ENCODE results near the gene CIB4.

The CIB4 gene

DNA sequence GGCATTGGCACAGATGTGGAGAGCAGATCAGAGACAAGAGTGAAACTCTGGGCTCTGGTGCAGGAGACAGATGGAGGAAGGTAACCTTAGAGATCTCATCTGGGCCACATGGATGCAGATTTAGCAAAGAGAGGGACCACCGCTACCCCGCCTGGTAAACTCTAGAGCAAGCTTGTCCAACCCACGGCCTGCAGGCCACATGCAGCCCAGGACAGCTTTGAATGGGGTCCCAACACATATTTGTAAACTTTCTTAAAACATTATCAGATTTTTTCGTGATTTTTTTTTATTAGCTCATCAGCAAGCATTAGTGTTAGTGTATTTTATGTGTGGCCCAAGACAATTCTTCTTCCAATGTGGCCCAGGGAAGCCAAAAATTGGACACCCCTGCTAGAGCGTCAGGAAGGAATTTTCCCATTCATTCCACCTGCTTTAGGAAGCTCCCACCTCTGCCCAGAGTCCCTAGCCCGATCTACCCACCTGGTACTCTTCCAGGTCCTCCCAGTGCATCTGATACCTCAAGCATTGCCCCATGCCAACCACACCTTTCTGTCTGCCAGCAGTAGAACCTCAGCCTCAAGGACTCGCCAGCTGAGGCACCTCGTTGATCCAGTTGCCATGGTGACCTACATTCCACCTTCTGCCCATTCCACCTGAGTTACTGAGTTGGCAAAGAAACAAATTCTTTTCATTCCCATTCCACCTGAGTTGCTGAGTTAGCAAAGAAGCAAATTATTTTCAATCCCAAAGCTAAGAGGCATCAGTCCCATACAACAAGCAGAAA is at the start of gene CIB4:
CIB4 (minus strand) TSS at position 586 of the 784 bp plus-strand sequence; CDS start at position 534, 52 bp downstream.
- DNase-seq (ENCODE audit: low spot score) = no peak

DNA sequence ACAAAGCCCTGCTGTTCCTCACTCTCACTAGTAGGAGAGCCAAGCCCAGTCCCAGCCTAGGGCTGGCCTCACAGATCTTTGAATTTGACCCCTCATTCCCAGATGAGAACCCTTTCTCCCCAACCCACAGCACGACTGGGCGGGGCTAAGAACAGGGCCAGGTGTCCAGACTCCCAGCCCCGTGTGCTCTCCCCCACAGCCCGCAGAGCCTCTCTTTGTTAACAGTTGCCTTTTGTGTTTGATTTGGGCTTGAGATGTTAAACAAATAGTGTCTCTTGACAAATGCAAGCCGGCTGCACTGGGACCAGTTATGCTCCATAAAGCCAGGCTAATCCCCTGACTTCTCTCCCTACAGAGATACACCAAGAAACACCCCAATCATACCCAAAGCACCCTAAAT is 46.6 kb upstream of the CIB4 start:
- DNase-seq (ENCODE audit: low spot score) = no peak

DNA sequence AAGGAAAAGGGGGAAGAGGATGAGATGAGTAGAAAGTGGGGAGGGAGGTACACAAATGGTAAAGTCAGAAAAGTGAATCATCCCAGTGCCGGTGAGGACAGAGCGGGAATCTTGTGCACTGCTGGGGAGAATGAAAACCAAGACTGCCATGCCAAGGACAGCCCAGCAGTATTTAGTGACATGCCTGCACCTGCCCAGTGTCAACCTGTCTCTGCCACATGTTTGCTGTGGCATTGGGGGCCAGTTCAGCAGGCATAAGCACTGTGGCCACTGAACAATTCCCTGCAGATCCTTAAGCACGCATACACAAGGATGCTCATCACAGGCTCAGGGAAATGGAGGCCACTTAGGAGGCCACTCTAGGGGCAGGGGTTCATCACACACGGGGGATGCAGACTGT is 46.2 kb upstream of the CIB4 start:
- DNase-seq (ENCODE audit: low spot score) = no peak

DNA sequence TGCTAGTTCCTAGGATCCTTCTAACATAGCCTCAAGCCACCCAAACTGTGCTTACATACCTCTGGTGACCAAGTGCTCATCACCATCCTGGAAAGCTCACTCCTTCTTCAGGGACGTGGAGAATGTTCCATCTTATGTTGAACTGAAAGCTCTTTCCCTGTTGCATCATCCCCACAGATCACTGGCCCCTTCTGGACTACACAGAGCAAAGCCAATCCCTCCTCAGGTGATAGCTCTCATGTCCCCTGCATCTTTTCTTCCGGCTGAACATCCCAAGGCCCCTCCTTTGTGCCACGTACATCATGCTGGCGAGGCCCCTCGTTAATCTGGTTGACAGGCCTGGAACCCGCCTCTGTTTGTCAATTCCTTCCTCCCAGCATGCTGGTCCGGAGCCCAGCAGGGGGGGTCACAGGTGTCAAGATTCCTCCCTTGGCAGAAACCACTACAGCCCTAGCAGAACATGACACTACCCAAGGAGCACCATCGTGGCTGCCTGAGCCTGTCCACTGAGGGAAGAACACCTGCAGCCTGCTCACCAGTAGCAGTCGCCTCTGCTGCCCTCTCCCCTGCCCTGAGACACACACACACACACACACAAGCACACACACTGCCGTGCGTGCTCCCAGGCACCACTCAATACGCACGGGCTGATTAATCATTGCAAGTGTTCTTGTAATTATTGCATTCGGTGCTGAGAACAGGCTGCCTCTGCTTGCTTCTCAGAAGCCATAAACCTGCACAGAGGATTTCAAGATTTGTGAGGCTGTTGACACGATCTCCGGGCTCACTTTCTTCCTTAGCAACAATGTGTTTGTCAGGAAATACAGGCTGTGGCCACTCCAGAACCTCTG is 45.0 kb upstream of the CIB4 start:
- no peak for DNase-seq (ENCODE audit: low spot score)

DNA sequence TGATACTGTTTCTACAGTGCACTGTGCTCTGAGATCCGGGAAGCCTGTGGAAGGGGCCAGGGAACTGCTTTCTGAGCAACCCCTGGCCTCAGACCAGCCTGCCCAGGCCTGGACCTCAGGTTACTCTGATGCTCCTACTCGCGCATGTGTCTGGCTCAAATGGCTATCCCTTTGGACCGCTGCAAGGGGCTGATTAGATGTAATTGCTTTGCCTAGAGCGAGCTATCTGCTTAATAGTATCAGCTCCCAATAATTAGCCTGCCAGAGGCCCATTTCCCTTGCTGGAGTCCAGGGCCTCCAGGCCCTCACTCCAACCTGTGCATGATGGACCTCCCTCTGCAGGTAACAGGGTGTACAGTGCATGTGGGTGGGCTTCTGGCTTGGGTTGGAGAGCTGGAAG is 44.2 kb upstream of the CIB4 start:
- no peak for DNase-seq (ENCODE audit: low spot score)

DNA sequence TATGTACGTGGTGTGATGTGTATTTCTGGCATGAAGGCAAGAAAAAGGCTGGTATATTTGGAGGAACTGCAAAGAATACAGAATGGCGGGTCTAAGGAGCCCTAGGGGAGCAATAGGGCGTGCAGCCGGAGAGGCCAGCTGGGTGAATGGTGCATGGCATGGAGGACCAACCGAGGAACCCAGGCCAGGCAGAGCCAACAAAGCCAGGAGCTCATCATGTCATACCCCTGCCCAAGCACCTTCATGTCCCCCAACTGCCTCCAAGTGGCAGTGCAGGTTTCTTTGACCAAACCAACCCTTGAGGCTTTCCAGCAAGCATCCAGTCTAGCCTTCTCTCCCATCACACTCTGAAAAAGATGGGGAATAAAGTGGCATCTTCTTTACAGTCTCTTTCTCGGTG is 42.4 kb upstream of the CIB4 start:
- DNase-seq (ENCODE audit: low spot score) = no peak

DNA sequence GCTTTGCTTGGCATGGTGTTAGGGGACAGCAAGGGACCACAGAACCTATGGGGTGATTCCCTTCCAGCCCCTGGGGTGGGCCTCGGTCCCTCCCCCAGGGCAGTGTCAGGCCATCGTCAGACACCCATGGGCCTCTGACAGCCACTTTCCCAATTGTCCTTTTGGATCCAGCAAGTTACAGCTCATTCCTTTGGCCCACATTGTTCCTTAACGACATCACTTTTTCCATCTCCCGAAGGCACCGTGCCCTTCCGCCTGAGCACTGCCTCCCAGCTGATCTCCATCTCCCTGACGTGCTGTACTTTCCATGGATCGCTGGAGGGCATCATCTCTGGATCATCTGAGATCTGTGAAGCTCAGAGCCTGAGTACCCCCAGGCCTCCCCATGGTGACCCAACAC is 41.0 kb upstream of the CIB4 start:
- DNase-seq (ENCODE audit: low spot score) = no peak

DNA sequence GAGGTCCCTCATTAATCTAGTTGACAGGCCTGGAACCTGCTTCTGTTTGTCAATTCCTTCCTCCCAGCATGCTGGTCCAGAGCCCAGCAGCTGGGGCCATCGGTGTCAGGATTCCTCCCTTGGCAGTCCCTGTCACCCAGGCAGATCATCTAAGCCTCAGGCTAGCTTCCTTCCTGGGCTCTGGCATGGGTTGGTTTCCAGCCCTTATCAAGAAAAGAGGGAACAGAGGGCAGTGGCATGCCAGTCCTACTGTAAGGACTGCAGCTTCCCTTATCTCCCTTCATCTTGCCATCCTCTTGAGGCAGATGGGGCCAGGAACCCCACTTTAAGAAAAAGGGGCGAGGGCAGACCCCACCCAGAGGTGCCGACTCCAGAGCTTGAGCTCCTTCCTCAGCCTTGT is 40.5 kb upstream of the CIB4 start:
- DNase-seq (ENCODE audit: low spot score) = no peak

DNA sequence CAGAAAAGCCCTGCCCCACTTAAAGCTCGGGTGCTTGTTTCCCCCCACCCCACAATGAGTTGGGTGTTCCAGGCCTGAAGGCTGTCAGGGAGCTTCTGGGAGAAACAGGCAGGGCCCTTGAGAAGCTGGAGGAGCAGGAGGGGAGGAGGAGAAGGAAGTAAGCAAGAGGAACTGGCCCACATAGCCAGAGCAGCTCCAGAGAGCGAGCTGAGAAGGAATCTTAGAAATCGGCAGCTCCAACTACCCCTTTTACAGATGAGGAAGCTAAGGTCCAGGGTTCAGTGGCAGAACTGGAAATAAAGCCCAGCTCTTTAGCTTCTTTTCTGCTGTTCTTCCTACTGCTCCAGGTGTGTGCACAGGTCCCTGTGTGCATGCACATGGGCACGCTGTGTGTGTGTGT is 38.7 kb upstream of the CIB4 start:
- DNase-seq (ENCODE audit: low spot score) = no peak

DNA sequence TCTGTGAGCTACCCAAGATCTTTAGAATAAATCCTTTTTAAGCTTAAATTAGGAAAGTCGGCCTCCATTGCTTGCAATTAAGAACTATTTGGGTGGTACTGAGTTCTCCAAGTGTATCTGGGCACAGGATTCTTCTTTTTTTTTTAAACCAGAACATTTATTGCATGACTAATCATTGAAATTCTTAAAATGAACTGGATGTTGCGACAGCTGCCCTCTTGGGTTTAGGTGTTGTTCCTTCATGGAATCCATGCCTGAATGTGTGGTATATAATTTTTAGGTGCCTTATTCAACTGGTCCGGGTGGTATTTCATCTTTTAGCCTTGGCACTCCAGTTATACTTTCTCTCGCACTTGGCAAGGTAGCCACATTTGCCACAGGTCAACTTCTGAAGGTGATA is 36.9 kb upstream of the CIB4 start:
- DNase-seq (ENCODE audit: low spot score) = no peak

DNA sequence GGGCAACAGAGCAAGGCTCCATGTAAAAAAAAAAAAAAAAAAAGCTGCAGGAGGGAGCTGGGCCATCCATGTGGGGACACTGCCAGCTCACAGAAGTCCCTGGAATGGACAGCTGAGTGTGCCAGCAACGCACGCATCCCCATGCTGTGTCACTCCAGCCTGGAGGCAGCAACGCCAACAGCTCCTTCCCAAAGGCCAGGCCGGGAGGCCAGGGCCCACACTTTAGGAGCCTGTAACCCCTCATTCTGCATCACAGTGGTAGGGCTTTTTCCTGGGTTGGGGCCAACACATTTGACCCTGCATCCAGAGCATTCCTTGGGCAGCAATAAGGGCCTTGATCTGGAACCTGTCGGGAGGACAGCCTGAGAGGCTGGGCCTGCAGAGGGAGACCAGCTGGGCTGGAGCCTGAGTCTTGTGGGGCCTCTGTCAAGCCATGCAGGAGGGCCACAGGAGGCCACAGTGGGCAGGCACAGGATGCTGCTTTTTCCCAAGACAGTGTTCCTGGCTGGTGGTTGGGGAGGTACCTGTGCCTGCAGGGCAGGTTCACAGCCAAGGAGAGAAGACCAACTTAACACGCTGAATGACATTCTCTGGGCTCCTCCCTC is 34.6 kb upstream of the CIB4 start:
- DNase-seq (ENCODE audit: low spot score) = no peak

DNA sequence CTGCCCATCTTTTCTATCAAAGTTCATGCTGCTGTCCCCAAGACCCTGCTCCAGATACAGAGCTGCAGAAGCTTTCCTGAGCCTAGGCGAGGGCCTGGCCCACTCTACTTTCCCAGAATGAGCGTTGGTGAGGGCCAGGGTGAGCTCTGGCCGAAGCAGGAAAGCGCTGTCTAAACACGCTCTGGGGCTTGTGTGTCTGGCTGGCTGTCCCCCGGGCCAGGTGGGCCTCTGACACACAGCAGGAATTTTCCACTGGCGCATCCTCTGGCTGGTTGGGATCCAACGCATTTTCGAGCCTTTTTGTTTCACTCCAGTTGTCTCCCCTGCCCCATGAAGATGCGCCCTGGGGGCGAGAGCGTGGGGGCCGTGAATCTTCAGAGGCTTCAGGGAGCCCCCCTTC is 33.6 kb upstream of the CIB4 start:
- no peak for DNase-seq (ENCODE audit: low spot score)

DNA sequence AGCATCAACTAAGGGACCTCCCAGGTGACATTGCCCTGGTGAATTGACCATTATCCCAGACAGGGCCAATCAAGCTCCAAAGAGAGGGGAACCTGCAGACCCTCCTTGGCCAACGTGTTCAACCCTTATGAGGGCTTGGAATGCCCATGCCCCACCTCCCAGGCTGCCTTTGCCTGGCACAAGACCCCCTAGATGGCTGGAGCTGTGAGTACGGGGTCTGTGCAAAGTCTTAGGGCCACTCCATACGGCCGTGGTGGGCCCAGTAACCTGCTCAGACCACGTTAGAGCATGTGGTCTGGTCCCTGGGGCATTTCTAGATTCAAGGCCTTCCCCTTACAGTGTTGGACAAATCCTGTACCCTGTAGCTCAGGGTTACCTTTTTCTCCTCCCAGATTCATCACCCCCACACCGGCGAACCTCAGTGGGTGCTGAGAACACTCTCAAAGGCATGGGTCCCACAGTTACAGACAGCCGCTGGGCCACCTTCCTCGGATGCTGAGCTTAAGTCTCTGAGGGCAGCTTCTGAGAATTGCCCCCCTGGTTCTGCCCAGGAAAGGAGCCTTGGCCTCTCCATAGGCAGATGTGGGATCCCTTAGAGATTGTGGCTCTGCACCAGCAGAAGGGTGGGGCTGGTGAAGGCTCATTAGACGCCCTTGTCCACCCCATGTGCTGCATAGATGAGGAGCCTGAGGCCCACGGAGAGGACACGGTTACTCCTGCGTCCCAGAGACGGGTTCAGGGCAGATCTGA is 33.0 kb upstream of the CIB4 start:
- DNase-seq (ENCODE audit: low spot score) = no peak

DNA sequence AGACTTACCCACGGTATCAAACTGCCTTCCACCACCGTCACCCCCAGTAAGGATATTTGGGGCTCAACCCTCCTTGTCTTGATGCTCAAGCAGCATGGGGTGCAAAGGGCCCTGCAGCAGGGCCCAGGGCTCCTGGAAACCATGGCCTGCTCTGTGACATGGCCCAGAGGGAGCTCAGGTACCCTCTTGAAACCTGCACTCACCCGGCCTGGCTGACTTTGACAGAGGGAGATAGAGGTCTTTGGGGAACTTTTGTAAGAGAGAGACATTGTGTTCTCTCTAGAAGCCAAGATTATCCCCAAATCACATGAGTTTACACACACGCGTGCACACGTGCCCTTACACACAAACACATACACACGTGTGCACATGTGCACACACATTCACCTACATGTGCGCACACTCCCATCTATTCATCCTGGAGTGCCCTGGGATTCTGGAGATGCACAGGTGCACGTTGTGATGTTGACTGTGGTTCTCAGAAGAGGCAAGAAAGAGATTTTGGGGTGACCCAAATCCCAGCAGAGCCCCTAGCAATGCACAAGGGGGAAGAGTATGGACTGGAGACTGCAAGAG is 31.7 kb upstream of the CIB4 start:
- no peak for DNase-seq (ENCODE audit: low spot score)

DNA sequence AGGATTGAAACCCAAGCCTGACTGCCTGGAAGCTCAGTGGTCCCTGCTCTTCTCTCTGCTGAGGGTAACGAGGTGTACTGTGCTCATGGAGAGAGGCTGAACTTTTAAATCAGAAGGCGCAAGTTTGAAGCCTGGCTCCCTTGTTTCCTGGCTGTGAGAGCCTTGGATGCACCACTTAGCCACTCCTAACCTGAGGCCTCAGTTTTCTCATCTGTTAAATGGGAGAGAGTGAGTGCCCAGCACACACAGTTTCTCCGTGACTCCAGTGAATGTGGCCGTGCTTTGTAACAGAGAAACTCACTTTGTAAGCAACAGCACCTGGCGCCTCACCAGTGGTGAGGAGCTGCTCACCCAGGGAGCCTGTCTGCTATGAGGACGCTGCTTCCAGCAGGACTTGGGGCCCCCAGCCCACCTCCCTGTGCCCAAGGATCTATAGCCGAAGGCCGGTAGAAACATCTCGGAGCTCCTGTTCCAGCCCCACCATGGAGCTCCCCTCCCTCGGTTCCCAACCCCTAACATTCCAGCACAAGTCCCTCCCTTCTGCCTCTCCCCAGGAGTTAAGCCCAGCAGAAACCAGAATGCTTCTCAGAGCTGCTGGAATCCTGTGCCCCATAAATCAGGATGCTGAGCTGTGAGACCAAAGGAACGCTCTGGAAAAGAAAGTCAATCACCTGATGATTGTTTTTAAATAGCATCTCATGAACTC is 31.1 kb upstream of the CIB4 start:
- DNase-seq (ENCODE audit: low spot score) = no peak

DNA sequence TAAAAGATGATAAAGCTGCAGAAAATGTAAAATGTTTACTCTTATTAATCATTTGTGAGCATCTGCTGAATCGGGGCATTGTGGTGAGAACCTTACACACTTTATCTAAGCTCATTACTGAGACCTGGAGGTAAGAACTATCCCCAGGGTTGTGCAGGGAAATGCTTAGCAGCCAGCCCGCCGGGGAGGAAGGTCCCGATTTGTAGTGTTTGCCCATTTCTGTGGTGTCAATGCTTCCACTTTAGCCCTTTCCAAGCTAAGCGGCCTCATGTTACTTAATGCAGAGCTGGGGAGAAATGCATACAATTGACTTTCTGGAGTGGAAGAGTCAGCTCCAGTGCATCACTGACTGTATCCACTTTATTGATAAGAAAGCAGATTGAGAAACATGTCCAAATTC is 30.5 kb upstream of the CIB4 start:
- DNase-seq (ENCODE audit: low spot score) = no peak

DNA sequence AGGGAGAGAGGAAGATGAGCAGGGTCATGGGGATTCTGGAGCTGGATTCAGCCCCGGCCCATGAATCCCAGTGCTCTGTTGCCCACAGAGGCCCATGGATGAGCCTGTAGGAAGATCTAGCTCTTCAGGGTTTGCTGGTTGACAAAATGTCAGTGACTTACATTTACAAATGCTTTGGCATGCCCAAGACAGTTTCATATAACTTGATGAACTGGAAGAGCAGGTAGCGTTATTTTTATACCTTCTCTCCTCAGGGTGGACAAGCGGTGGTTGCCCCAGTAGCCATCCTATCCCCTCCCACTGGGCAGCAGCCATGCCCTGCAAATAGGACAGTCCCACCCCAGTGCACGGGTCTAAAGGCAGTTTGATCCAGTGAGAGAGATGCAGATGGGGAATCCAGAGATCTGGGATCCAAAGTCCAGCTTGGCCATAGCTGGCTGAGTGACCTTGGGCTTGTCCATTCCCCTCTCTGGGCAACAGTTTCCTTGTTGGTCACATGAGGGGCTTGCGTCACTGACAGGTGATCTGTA is 29.8 kb upstream of the CIB4 start:
- no peak for DNase-seq (ENCODE audit: low spot score)

DNA sequence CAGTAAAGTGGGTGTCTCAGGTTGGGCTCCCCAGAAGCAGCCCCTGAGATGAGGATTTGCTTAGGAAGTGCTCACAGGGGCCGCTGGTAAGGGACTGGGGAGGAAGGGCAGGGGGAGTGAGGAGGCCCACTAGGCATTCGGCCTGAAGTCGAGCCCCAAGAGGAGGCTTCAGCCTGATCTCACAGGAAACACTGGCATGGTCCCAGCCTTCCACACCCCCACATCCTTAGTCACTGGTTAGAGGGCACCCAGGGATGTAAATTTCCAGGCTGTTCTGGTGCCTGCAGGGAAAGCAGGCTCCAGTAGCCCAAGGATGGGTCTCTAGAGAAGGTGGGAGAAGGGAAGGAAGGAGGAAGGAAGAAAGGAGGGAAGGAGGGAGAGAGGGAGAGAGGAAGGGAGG is 29.0 kb upstream of the CIB4 start:
- DNase-seq (ENCODE audit: low spot score) = no peak

DNA sequence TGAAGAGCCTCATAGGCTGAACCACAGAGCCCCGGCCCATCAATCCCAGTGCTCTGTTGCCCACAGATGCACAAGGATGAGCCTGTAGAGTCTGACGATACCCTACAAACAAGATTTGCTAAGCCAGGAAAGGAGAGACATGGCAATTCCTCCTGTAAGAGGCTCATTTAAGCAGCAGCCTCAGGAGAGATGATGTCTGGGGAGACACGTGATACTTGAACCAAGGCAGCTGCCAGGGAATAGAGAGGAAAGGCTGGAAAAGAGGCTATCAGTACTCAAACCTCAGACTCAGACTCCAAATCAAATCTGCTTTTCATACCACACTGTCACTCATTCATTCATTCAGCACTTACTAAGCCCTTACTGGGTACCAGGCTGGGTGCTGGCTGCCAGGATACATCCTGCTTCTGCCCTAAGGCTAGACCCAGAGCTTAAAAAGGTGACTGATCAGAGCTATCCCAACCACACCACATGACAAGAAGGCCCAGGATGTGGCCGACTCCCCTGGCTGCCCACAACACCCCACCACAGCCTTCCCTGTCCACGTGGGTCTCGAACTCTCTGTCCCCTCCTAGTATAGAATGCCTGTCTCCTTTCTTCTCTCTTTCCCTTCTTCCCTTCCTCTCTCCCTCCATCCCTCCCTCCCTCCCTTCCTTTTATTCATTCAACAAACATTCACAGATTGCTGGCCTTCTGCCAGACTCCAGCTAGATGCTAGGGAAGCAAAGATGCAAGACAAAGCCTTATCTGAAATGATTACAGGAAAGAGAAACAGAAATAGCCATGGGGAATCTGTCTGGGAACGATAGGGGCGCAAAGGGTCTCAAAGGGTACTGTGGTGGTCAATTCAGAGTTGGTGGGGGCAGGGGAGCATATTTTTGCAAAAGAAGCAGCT is 27.9 kb upstream of the CIB4 start:
- no peak for DNase-seq (ENCODE audit: low spot score)

DNA sequence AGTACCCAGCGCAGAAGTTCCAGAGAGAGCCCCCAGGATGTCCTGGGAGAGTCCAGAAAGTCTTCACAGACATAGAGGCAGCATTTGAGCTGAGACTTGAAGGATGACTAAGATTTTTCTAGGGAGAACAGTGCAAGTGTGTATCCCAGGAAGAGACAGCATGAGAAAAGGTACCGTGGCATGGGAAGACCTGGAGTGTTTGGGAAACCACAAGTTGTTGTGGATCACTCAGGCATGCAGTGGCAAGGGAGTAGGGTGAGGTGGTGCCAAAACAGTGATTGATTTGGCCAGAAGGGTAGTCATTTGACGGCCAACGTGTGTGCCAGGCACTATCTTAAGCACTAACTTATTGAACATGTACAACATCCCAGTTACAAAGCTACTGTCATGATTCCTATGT is 26.9 kb upstream of the CIB4 start:
- no peak for DNase-seq (ENCODE audit: low spot score)

All from HuH-7.5 (cell line).